K562 (cell line): ENCODE data around the gene RHOF.

Experiments
- EZH2 ChIP-seq: IDR thresholded peaks from 2 replicates; pipeline ENCODE4 v1.6.1; 2012; ENCODE audit warnings: low read depth, mild to moderate bottlenecking, inconsistent platforms, low read length, borderline replicate concordance
- MEIS2 ChIP-seq: fragments of 450-650 bp; IDR thresholded peaks from 2 replicates; pipeline ENCODE4 v1.6.1; 2014; ENCODE audit warnings: mild to moderate bottlenecking; ENCODE audit not compliant: partially characterized antibody
- ZFP36 ChIP-seq: fragments of 150-350 bp; IDR thresholded peaks from 2 replicates; pipeline ENCODE4 v1.6.1; 2018; ENCODE audit warnings: low read length, low read depth; ENCODE audit not compliant: partially characterized antibody
- ZZZ3 ChIP-seq: fragments of 450-650 bp; IDR thresholded peaks from 2 replicates; pipeline ENCODE4 v1.6.1; 2016; ENCODE audit warnings: antibody characterized with exemption, mild to moderate bottlenecking, moderate library complexity

DNA sequence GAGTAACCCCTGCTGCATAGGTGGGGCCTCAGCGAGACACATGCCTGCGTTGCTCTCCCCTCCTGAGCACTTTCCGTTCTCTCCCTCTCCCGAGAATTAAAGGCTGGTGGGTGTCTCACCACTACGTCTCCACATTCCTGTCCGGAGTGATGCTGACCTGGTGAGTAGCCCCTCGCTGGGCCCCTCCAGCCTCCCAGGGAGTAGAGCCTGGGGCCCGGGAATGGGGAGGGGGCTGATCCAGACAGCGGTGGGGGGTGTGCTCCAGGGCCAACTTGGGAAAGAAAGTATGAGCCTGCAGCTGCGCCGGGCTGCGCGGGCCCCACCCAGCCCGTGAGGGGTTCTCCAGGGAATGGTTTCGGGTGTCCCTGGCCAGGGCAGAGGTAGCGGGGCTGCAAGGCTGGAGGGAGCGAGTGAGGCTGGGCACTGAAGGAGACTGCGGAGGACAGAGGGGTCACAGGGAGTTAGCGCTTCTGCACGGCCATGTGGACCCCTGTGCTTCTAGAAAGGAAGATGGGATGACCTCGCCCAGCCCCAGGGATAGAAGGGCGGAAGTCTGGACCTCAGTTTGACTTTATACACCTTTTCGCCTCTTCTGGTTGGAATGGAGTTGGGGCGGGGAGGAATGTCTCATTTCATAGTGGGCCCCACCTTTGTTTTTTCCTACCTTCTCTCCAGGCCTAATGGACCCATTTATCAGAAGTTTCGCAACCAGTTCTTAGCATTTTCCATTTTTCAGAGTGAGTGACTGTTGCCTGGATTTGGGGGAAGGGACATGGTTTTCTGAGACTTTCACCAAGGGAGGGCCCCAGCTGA, 22.5 kb downstream of the RHOF start:
- TF ChIP-seq EZH2 (no peak), ZFP36 (no peak), MEIS2 (peak; percentile 7), ZZZ3 (no peak)
